CD8-positive, alpha-beta memory T cell (primary cell): ENCODE results near the gene HSP90AA1. TPM values are rescaled to one million over a fixed set of nuclear protein-coding genes. Genes with fewer than 3 reads are reported as not detected.
"Not testable (repeated sequence)": the region's sequence is repeated elsewhere in the genome, so short reads cannot be mapped to it uniquely, and the experiment has no call there.

Source experiments
- CTCF ChIA-PET: fragments of 350-600 bp; sonication (Branson Sonifier 250); formaldehyde crosslinking; loops from one replicate; lab custom pipeline; 2021; ENCODE audit warnings: antibody characterized with exemption; lab: Charles Lee
- POLR2A ChIA-PET: fragments of 350-600 bp; sonication (Branson Sonifier 250); formaldehyde crosslinking; loops from one replicate; lab custom pipeline; 2021; ENCODE audit warnings: antibody characterized with exemption; lab: Charles Lee
- DNase-seq, 5 donors: peaks; one replicate each; pipeline versions ENCODE4 v3.0.0 to v3.0.0-alpha.2; 2020 to 2022; ENCODE audit warnings: mixed read lengths in 1 of 5
- H3K27ac ChIP-seq: one replicate; pipeline ENCODE4 v1.7.0; 2013; ENCODE audit warnings: low read depth, mild to moderate bottlenecking, low read length, moderate library complexity
- H3K27me3 ChIP-seq: 2 replicates; pipeline ENCODE4 v1.7.0; 2013; ENCODE audit warnings: low read length, mild to moderate bottlenecking; ENCODE audit not compliant: insufficient read depth, poor library complexity, severe bottlenecking
- H3K36me3 ChIP-seq: 2 replicates; pipeline ENCODE4 v1.7.0; 2013; ENCODE audit warnings: mild to moderate bottlenecking, low read length, moderate library complexity; ENCODE audit not compliant: insufficient read depth
- H3K4me1 ChIP-seq: 2 replicates; pipeline ENCODE4 v1.7.0; 2013; ENCODE audit warnings: mild to moderate bottlenecking, low read length, moderate library complexity; ENCODE audit not compliant: insufficient read depth
- H3K4me3 ChIP-seq: 2 replicates; pipeline ENCODE4 v1.7.0; 2013; ENCODE audit warnings: mild to moderate bottlenecking, low read length
- H3K9me3 ChIP-seq: 2 replicates; pipeline ENCODE4 v1.7.0; 2013; ENCODE audit warnings: mild to moderate bottlenecking, low read length
- H3K27ac Mint-ChIP-seq, 8 donors: one replicate each; pipeline ENCODE4 v1.8.0; 2020 to 2021; ENCODE audit warnings: mixed read lengths in 8 of 8, mild to moderate bottlenecking in 6 of 8, inconsistent platforms in 3 of 8, moderate library complexity in 3 of 8
- H3K27me3 Mint-ChIP-seq, 2 donors: one replicate each; pipeline ENCODE4 v1.8.0; 2020 to 2021; ENCODE audit warnings: mixed read lengths in 2 of 2, mild to moderate bottlenecking in 1 of 2, moderate library complexity in 1 of 2
- H3K36me3 Mint-ChIP-seq, 3 donors: one replicate each; pipeline ENCODE4 v1.8.0; 2020 to 2021; ENCODE audit warnings: mixed read lengths in 3 of 3, inconsistent platforms in 1 of 3, mild to moderate bottlenecking in 1 of 3
- H3K4me1 Mint-ChIP-seq, 3 donors: one replicate each; pipeline ENCODE4 v1.8.0; 2020 to 2021; ENCODE audit warnings: mixed read lengths in 3 of 3, inconsistent platforms in 1 of 3, mild to moderate bottlenecking in 1 of 3
- H3K4me3 Mint-ChIP-seq, 7 donors: one replicate each; pipeline ENCODE4 v1.8.0; 2020 to 2021; ENCODE audit warnings: mixed read lengths in 7 of 7, mild to moderate bottlenecking in 6 of 7, moderate library complexity in 4 of 7, inconsistent platforms in 2 of 7
- H3K9me3 Mint-ChIP-seq, 5 donors: one replicate each; pipeline ENCODE4 v1.8.0; 2020 to 2022; ENCODE audit warnings: mixed read lengths in 5 of 5, mild to moderate bottlenecking in 3 of 5, moderate library complexity in 2 of 5, inconsistent platforms in 1 of 5
- polyA plus RNA-seq: library from polyadenylated mRNA; unstranded; fragments of 300-500 nt; fragmentation: Illumina TruSeq; gene quantifications from one replicate; pipeline ENCODE4 v1.2.3, GENCODE V29; 2021
- total RNA-seq, 2 experiments: library from RNA; stranded (reverse); gene quantifications; one replicate each; pipeline ENCODE4 v1.2.3, GENCODE V29; 2021

HSP90AA1 gene
- total RNA-seq: 1,000 to 10,000 TPM; 1,459 to 1,586 TPM
- 579 TPM for polyA plus RNA-seq

DNA sequence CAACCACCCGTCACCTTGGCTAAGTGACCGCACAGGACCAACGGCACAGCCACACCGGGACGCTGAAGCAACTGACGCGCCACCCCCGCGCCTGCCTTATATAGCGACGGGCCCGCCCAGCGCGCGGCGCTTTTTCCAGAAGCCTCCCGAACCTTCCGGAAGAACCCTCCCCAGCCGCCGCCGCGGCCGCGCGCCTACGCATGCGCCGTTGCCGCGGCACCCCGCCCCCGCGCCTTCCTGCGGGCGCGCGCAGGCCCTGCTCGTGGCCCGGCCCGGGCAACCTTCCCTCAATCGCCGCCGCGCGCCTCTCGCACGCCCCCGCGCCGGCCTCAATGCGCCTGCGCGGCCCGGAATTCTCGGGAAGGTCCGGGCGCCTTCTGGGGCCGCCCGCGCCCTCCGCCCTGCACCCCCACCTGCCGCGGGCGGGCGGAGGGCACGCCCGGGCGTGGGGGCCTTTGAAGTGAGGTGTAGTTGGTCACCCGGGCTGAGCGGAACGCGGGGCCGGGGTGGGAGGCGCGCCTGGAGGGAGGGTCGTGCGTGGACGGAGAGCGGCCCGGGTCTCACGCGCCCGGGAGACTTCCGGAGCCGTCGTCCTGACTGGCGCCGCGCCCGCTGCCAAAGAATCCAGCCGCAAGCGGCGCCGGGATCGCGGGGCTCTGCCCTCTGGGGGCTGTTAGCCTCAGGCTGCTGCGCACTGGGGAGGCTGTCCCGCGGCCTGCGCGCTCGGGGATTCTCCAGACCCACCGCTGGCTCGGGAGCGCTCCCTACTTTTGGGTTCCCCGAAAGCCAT, at the start of gene HSP90AA1:
Gene HSP90AA1 (minus strand): TSS at position 73 of the 790 bp plus-strand sequence. CDS start 666 bp downstream, outside the sequence.
- H3K36me3 Mint-ChIP-seq: peaks cover 16 to 47% (median 25%) of the 10 kb centered on the region in 3 donors
- H3K4me1 ChIP-seq: peaks cover 54% of the 10 kb centered on the region
- POLR2A ChIA-PET: interaction anchor here (0.6 to 1.0 kb wide), 5 partner anchors 26 to 1845 kb away, joined by 3 to 23 read pairs (median 8); no protein-coding TSS in a partner anchor

DNA sequence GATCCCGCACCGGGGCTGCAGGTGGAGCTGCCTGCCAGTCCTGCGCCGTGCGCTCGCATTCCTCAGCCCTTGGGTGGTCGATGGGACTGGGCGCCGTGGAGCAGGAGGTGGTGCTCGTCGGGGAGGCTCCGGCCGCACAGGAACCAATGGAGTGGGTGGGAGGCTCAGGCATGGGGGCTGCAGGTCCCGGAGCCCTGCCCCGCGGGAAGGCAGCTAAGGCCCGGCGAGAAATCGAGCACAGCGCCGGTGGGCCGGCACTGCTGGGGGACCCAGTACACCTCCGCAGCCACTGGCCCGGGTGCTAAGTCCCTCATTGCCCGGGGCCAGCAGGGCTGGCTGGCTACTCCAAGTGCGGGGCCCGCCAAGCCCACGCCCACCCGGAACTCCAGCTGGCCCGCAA, 48.6 kb upstream of the HSP90AA1 start:
- peaks cover 12 to 18% (median 16%) of the 10 kb centered on the region in 3 donors for H3K4me1 Mint-ChIP-seq
- H3K36me3 ChIP-seq, POLR2A ChIA-PET, CTCF ChIA-PET, H3K27ac ChIP-seq, H3K27me3 ChIP-seq, H3K27ac Mint-ChIP-seq, H3K9me3 ChIP-seq, H3K4me3 Mint-ChIP-seq, H3K4me1 ChIP-seq, DNase-seq, H3K4me3 ChIP-seq, H3K27me3 Mint-ChIP-seq, H3K9me3 Mint-ChIP-seq: not testable (repeated sequence)
- peaks cover 0 to 15% (median under 1%) of the 10 kb centered on the region in 3 donors for H3K36me3 Mint-ChIP-seq

More for the DNA sequence above, at the start of gene HSP90AA1:
- no peaks in the 10 kb centered on the region for H3K27me3 ChIP-seq
- H3K9me3 ChIP-seq: no peaks in the 10 kb centered on the region
- Mint-ChIP-seq H3K4me1 (peaks cover 58 to 63% (median 62%) of the 10 kb centered on the region in 3 donors), H3K27ac (peak within 1 kb of the TSS; percentile 96 to 100 (median 99)), H3K4me3 (peak within 1 kb of the TSS; percentile 95 to 99 (median 98)), H3K9me3 (no peaks in the 10 kb centered on the region), H3K27me3 (peaks cover 0 to 13% of the 10 kb centered on the region in 2 donors)
- DNase-seq: peak; percentile 91 to 96 (median 93)
- H3K27ac ChIP-seq: peak within 1 kb of the TSS; percentile 95
- peak within 1 kb of the TSS; percentile 90 for H3K4me3 ChIP-seq
- CTCF ChIA-PET: interaction anchor here (0.6 to 3.1 kb wide), 7 partner anchors 8 to 230 kb away, joined by 3 to 25 read pairs (median 6); no protein-coding TSS in a partner anchor
- H3K36me3 ChIP-seq: peaks cover 37% of the 10 kb centered on the region

DNA sequence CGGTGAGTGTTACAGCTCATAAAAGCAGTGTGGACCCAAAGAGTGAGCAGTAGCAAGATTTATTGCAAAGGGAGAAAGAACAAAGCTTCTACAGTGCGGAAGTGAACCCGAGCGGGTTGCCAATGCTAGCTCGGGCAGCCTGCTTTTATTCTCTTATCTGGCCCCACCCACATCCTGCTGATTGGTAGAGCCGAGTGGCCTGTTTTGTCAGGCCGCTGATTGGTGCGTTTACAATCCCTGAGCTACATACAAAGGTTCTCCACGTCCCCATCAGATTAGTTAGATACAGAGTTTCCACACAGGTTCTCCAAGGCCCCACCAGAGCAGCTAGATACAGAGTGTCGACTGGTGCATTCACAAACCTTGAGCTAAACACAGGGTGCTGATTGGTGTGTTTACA, 47.9 kb upstream of the HSP90AA1 start:
- Mint-ChIP-seq H3K4me3 (peak overlapping the region in 1 of 7 donors; percentile 67), H3K36me3 (peaks cover 0 to 10% (median 4%) of the 10 kb centered on the region in 3 donors), H3K4me1 (peaks cover 8 to 15% (median 13%) of the 10 kb centered on the region in 3 donors)
- H3K4me1 ChIP-seq, CTCF ChIA-PET, H3K9me3 Mint-ChIP-seq, H3K27ac ChIP-seq, H3K27me3 Mint-ChIP-seq, H3K9me3 ChIP-seq, DNase-seq, H3K36me3 ChIP-seq, H3K4me3 ChIP-seq, H3K27ac Mint-ChIP-seq, POLR2A ChIA-PET, H3K27me3 ChIP-seq: not testable (repeated sequence)

DNA sequence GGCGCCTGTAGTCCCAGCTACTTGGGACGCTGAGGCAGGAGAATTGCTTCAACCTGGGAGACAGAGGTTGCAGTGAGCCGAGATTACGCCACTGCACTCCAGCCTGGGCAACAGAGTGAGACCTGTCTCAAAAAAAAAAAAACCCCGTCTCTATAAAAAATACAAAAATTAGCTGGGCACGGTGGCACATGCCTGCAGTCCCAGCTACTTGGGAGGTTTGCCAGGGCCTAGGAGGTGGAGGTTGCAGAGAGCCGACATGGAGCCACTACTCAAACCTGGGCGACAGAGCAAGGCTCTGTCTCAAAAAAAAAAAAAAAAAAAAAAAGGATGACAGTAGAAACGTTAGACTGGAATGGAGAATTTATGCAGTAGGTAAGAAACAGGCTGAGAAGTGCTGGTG, 47.2 kb upstream of the HSP90AA1 start:
- H3K4me3 Mint-ChIP-seq, H3K36me3 Mint-ChIP-seq, H3K9me3 Mint-ChIP-seq, H3K27me3 Mint-ChIP-seq, H3K9me3 ChIP-seq, CTCF ChIA-PET, DNase-seq, H3K4me3 ChIP-seq, H3K27ac Mint-ChIP-seq, POLR2A ChIA-PET, H3K27ac ChIP-seq, H3K27me3 ChIP-seq, H3K4me1 ChIP-seq, H3K36me3 ChIP-seq: not testable (repeated sequence)
- peaks cover 6 to 11% (median 9%) of the 10 kb centered on the region in 3 donors for H3K4me1 Mint-ChIP-seq

GRCh38 chr14:102131741-102132140, 44.9 kb upstream of the HSP90AA1 start:
- Histone ChIP-seq H3K27me3 (no peaks in the 10 kb centered on the region), H3K36me3 (no peaks in the 10 kb centered on the region), H3K4me1 (no peaks in the 10 kb centered on the region), H3K27ac (no peak overlapping the region), H3K4me3 (no peak overlapping the region), H3K9me3 (no peaks in the 10 kb centered on the region)
- ChIA-PET CTCF (no interaction called here), POLR2A (no interaction called here)
- Mint-ChIP-seq H3K27me3 (peaks cover 0 to 1% of the 10 kb centered on the region in 2 donors), H3K36me3 (peaks cover 0 to 8% (median 4%) of the 10 kb centered on the region in 3 donors), H3K4me1 (no peaks in the 10 kb centered on the region), H3K4me3 (no peak overlapping the region), H3K27ac (no peak overlapping the region), H3K9me3 (no peaks in the 10 kb centered on the region)
- no peak for DNase-seq

GRCh38 chr14:102126807-102127455, 40.1 kb upstream of the HSP90AA1 start:
- no peak overlapping the region for H3K4me3 ChIP-seq
- H3K36me3 Mint-ChIP-seq: peaks cover 0 to 4% (median 0%) of the 10 kb centered on the region in 3 donors
- no peak overlapping the region for H3K27ac ChIP-seq
- H3K4me1 ChIP-seq: no peaks in the 10 kb centered on the region
- H3K4me1 Mint-ChIP-seq: no peaks in the 10 kb centered on the region
- no peak overlapping the region for H3K27ac Mint-ChIP-seq
- H3K4me3 Mint-ChIP-seq: no peak overlapping the region
- no peaks in the 10 kb centered on the region for H3K36me3 ChIP-seq
- peaks cover 0 to 3% of the 10 kb centered on the region in 2 donors for H3K27me3 Mint-ChIP-seq
- H3K9me3 Mint-ChIP-seq: no peaks in the 10 kb centered on the region
- H3K9me3 ChIP-seq: no peaks in the 10 kb centered on the region
- DNase-seq: no peak
- POLR2A ChIA-PET: no interaction called here
- no peaks in the 10 kb centered on the region for H3K27me3 ChIP-seq
- CTCF ChIA-PET: no interaction called here

- no peaks in the 10 kb centered on the region for H3K4me1 ChIP-seq
- no peaks in the 10 kb centered on the region for H3K9me3 Mint-ChIP-seq
- H3K27ac Mint-ChIP-seq: no peak overlapping the region
- H3K27me3 ChIP-seq: no peaks in the 10 kb centered on the region
- no peak for DNase-seq
- H3K4me1 Mint-ChIP-seq: no peaks in the 10 kb centered on the region
- H3K27ac ChIP-seq: no peak overlapping the region
- no peak overlapping the region for H3K4me3 ChIP-seq
- H3K36me3 Mint-ChIP-seq: peaks cover 0 to 4% (median 0%) of the 10 kb centered on the region in 3 donors
- H3K36me3 ChIP-seq: no peaks in the 10 kb centered on the region
- POLR2A ChIA-PET: interaction anchor here (0.6 kb wide), 1 partner anchor 19 kb away, joined by 3 read pairs; no protein-coding TSS in a partner anchor
- H3K27me3 Mint-ChIP-seq: peaks cover 0 to 2% of the 10 kb centered on the region in 2 donors
- no peak overlapping the region for H3K4me3 Mint-ChIP-seq
- H3K9me3 ChIP-seq: no peaks in the 10 kb centered on the region
- CTCF ChIA-PET: no interaction called here
Observed at GRCh38 chr14:102125546-102125945, 38.7 kb upstream of the HSP90AA1 start.

GRCh38 chr14:102124419-102124818, 37.6 kb upstream of the HSP90AA1 start:
- no peaks in the 10 kb centered on the region for H3K9me3 ChIP-seq
- Mint-ChIP-seq H3K9me3 (no peaks in the 10 kb centered on the region), H3K4me3 (no peak overlapping the region), H3K4me1 (no peaks in the 10 kb centered on the region), H3K36me3 (no peaks in the 10 kb centered on the region), H3K27ac (no peak overlapping the region), H3K27me3 (peaks cover 0 to 2% of the 10 kb centered on the region in 2 donors)
- no peaks in the 10 kb centered on the region for H3K27me3 ChIP-seq
- ChIA-PET CTCF (no interaction called here), POLR2A (no interaction called here)
- DNase-seq: no peak
- H3K27ac ChIP-seq: no peak overlapping the region
- H3K36me3 ChIP-seq: no peaks in the 10 kb centered on the region
- no peaks in the 10 kb centered on the region for H3K4me1 ChIP-seq
- no peak overlapping the region for H3K4me3 ChIP-seq
